Measurements from ENCODE around the gene NAT8L. TPM values are rescaled to one million over a fixed set of nuclear protein-coding genes. Genes with fewer than 3 reads are reported as not detected.

Gene NAT8L
- total RNA-seq, 2 experiments from 2014 or later, result 1.0 to 1.1 TPM

GRCh38 chr4:2043396-2044118, 15.6 kb upstream of the NAT8L start:
- TF ChIP-seq, protein P1, sequence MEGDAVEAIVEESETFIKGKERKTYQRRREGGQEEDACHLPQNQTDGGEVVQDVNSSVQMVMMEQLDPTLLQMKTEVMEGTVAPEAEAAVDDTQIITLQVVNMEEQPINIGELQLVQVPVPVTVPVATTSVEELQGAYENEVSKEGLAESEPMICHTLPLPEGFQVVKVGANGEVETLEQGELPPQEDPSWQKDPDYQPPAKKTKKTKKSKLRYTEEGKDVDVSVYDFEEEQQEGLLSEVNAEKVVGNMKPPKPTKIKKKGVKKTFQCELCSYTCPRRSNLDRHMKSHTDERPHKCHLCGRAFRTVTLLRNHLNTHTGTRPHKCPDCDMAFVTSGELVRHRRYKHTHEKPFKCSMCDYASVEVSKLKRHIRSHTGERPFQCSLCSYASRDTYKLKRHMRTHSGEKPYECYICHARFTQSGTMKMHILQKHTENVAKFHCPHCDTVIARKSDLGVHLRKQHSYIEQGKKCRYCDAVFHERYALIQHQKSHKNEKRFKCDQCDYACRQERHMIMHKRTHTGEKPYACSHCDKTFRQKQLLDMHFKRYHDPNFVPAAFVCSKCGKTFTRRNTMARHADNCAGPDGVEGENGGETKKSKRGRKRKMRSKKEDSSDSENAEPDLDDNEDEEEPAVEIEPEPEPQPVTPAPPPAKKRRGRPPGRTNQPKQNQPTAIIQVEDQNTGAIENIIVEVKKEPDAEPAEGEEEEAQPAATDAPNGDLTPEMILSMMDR (IDR thresholded peaks at IDR 0.05), result no peak
- no peak for ATAC-seq
- Mint-ChIP-seq H3K4me3 (no peak overlapping the region), H3K9me3 (no peaks in the 10 kb centered on the region), H3K4me1 (ENCODE audit: low read depth) (no peaks in the 10 kb centered on the region), H3K27ac (no peak overlapping the region), H3K27me3 (peaks cover 17% of the 10 kb centered on the region), H3K36me3 (ENCODE audit: low read depth) (no peaks in the 10 kb centered on the region)
- intact Hi-C loops (cut with micrococcal nuclease), result no loop called here
- ChIA-PET CTCF (no interaction called here), POLR2A (interaction anchor here (1.0 kb wide), 1 partner anchor 34 kb away, joined by 3 read pairs; no protein-coding TSS in a partner anchor)
- no peak for DNase-seq

GRCh38 chr4:2044119-2044485, 15.0 kb upstream of the NAT8L start:
- H3K4me1 Mint-ChIP-seq (ENCODE audit: low read depth), result no peaks in the 10 kb centered on the region
- no peak for DNase-seq
- H3K4me3 Mint-ChIP-seq, result no peak overlapping the region
- TF ChIP-seq, protein P1 (IDR thresholded peaks at IDR 0.05), result no peak
- H3K36me3 Mint-ChIP-seq (ENCODE audit: low read depth), result no peaks in the 10 kb centered on the region
- POLR2A ChIA-PET, result no interaction called here
- peaks cover 18% of the 10 kb centered on the region for H3K27me3 Mint-ChIP-seq
- intact Hi-C loops (cut with micrococcal nuclease), result no loop called here
- ATAC-seq, result no peak
- CTCF ChIA-PET, result no interaction called here
- H3K27ac Mint-ChIP-seq, result no peak overlapping the region
- no peaks in the 10 kb centered on the region for H3K9me3 Mint-ChIP-seq

GRCh38 chr4:2044542-2045517, 14.3 kb upstream of the NAT8L start:
- ChIA-PET CTCF (no interaction called here), POLR2A (interaction anchor here (1.0 kb wide), 1 partner anchor 32 kb away, joined by 3 read pairs; no protein-coding TSS in a partner anchor)
- Mint-ChIP-seq H3K36me3 (ENCODE audit: low read depth) (no peaks in the 10 kb centered on the region), H3K27ac (no peak overlapping the region), H3K9me3 (no peaks in the 10 kb centered on the region), H3K4me3 (no peak overlapping the region), H3K27me3 (peaks cover 19% of the 10 kb centered on the region), H3K4me1 (ENCODE audit: low read depth) (no peaks in the 10 kb centered on the region)
- intact Hi-C loops (cut with micrococcal nuclease), result no loop called here
- ATAC-seq (no peak), DNase-seq (no peak)
- TF ChIP-seq, protein P1 (IDR thresholded peaks at IDR 0.05), result no peak

- no peak overlapping the region for H3K4me3 Mint-ChIP-seq
- TF ChIP-seq, protein P1 (IDR thresholded peaks at IDR 0.05), result no peak
- no peaks in the 10 kb centered on the region for H3K36me3 Mint-ChIP-seq (ENCODE audit: low read depth)
- DNase-seq (no peak), ATAC-seq (no peak)
- POLR2A ChIA-PET, result no interaction called here
- H3K27ac Mint-ChIP-seq, result no peak overlapping the region
- intact Hi-C loops (cut with micrococcal nuclease), result no loop called here
- peaks cover 14% of the 10 kb centered on the region for H3K27me3 Mint-ChIP-seq
- no peaks in the 10 kb centered on the region for H3K9me3 Mint-ChIP-seq
- CTCF ChIA-PET, result no interaction called here
- no peaks in the 10 kb centered on the region for H3K4me1 Mint-ChIP-seq (ENCODE audit: low read depth)
Observed at GRCh38 chr4:2045518-2045951, 13.6 kb upstream of the NAT8L start.
